ENCODE data around the gene TM4SF5. TPM values are rescaled to one million over a fixed set of nuclear protein-coding genes. Genes with fewer than 3 reads are reported as not detected.
A peak's percentile ranks its signal among the peaks of the same experiment; 100 is the strongest.

Gene TM4SF5
- total and polyA plus RNA-seq, 10 donors: not detected

DNA sequence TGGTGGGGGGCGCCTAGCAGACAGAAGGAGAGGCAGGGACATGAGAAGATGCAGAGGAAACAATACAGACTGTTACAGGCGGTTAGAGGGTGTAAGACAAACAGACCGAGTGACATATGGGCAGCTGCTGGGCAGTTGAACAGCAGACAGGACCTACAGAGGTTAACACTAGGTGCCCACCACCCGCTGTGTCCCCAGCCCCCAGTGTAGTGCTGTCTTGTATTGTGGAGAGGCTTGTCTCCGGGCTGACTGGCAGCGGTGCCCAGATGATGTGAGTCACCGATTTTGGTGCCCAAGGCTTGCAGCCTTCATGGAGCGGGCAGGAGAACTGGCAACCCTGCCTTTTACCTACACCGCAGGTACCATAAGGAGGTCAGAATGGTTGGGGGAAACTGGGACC, 29.6 kb upstream of the TM4SF5 start:
- TF ChIP-seq POLR2AphosphoS5 (IDR thresholded peaks at IDR 0.05) (no peak), POLR2A (IDR thresholded peaks at IDR 0.05) (no peak)
- TF ChIP-seq, protein P1, sequence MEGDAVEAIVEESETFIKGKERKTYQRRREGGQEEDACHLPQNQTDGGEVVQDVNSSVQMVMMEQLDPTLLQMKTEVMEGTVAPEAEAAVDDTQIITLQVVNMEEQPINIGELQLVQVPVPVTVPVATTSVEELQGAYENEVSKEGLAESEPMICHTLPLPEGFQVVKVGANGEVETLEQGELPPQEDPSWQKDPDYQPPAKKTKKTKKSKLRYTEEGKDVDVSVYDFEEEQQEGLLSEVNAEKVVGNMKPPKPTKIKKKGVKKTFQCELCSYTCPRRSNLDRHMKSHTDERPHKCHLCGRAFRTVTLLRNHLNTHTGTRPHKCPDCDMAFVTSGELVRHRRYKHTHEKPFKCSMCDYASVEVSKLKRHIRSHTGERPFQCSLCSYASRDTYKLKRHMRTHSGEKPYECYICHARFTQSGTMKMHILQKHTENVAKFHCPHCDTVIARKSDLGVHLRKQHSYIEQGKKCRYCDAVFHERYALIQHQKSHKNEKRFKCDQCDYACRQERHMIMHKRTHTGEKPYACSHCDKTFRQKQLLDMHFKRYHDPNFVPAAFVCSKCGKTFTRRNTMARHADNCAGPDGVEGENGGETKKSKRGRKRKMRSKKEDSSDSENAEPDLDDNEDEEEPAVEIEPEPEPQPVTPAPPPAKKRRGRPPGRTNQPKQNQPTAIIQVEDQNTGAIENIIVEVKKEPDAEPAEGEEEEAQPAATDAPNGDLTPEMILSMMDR (IDR thresholded peaks at IDR 0.05 in 8 of 11, conservative IDR thresholded peaks at IDR 0.05 in 3 of 11): no peak
- Histone ChIP-seq H3K36me3 (no peaks in the 10 kb centered on the region), H3K4me1 (peaks cover 0 to 50% (median 24%) of the 10 kb centered on the region in 6 donors), H3K27ac (no peak overlapping the region), H3K27me3 (replicated peaks in 1 of 7) (peaks cover 0 to 65% (median 3%) of the 10 kb centered on the region in 7 donors), H3K9me3 (no peaks in the 10 kb centered on the region), H3K4me3 (no peak overlapping the region)
- no peak for DNase-seq
- WGBS, 5 donors: 90 to 96% (median 93%) methylated on average over 9 of the region's 9 CpGs
- intact Hi-C loops (cut with DNase I; ENCODE audit: low total_unique reads): no loop called here

DNA sequence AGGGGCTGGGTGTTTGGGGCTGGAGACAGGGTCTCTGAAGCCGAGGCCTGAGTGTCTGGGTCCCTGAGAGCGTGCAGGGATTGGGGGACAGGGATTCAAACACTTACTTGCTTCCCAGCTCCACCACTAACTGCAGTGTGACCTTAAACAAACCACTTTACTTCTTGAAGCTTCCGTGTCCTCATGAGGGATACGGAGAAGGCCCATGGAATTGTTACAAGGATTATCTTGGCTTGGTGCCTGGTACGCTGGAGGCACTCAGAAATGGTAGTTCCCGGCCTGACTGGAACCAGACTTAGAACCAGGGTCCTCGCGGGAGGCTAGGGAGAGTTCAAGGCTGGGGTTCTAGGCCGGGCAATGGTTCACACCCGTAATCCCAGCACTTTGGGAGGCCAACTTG, 29.1 kb upstream of the TM4SF5 start:
- DNase-seq: no peak
- WGBS, 5 donors: 87 to 90% (median 88%) methylated on average over 9 to 10 of the region's 10 CpGs
- H3K27ac ChIP-seq: no peak overlapping the region
- H3K4me1 ChIP-seq: peaks cover 2 to 50% (median 27%) of the 10 kb centered on the region in 6 donors
- H3K9me3 ChIP-seq: no peaks in the 10 kb centered on the region
- intact Hi-C loops (cut with DNase I; ENCODE audit: low total_unique reads): no loop called here
- no peak overlapping the region for H3K4me3 ChIP-seq
- H3K36me3 ChIP-seq: no peaks in the 10 kb centered on the region
- TF ChIP-seq POLR2A (IDR thresholded peaks at IDR 0.05) (no peak), POLR2AphosphoS5 (IDR thresholded peaks at IDR 0.05) (no peak)
- TF ChIP-seq, protein P1 (IDR thresholded peaks at IDR 0.05 in 8 of 11, conservative IDR thresholded peaks at IDR 0.05 in 3 of 11): no peak
- peaks cover 0 to 65% (median 3%) of the 10 kb centered on the region in 7 donors for H3K27me3 ChIP-seq (replicated peaks in 1 of 7)

DNA sequence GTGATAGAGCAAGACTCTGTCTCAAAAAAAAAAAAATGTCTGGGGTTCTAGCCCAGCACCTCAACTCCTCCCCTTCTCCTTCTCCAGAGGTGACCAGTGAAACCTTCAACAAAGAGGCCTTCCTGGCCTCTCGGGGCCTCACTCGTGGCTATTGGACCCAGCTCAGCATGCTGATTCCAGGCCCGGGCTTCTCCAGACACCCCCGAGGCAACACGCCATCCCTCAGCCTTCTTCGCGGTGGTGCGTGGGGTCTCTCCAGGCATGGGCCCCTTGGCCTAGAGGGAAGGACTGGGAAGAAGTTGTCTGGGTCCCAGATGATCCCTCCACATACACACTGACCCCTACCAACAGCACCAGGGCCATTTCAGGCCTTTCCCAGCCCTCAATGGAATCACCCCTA, 28.5 kb upstream of the TM4SF5 start:
- Histone ChIP-seq H3K4me1 (peaks cover 5 to 50% (median 30%) of the 10 kb centered on the region in 6 donors), H3K4me3 (no peak overlapping the region), H3K27ac (no peak overlapping the region), H3K9me3 (no peaks in the 10 kb centered on the region), H3K36me3 (no peaks in the 10 kb centered on the region), H3K27me3 (replicated peaks in 1 of 7) (peaks cover 0 to 65% (median 3%) of the 10 kb centered on the region in 7 donors)
- no peak for DNase-seq
- intact Hi-C loops (cut with DNase I; ENCODE audit: low total_unique reads): no loop called here
- 89 to 97% (median 91%) methylated on average over 8 of the region's 8 CpGs for WGBS, 5 donors
- TF ChIP-seq POLR2A (IDR thresholded peaks at IDR 0.05): no peak
- TF ChIP-seq POLR2AphosphoS5 (IDR thresholded peaks at IDR 0.05): no peak
- TF ChIP-seq, protein P1 (IDR thresholded peaks at IDR 0.05 in 8 of 11, conservative IDR thresholded peaks at IDR 0.05 in 3 of 11): no peak

DNA sequence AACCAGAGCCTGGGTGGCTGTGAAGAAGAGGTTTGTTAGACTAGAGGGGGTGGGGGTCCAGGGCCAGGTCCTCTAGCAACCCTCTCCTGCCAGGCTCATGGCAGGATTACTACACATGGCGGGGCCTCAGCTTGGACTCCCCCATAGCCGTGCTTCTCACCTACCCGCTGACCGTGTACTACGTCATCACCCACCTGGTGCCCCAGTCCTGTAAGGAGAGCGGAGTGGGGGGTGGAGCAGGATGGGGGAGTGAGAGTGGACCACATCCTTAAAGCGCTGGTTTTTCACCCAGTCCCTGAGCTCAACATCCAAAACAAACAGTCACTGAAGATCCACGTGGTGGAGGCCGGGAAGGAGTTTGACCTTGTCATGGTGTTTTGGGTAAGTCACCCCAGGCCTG, 27.8 kb upstream of the TM4SF5 start:
- DNase-seq: peak; percentile 50
- H3K27ac ChIP-seq: no peak overlapping the region
- peaks cover 0 to 65% (median 3%) of the 10 kb centered on the region in 7 donors for H3K27me3 ChIP-seq (replicated peaks in 1 of 7)
- WGBS, 5 donors: 87 to 95% (median 92%) methylated on average over 9 of the region's 9 CpGs
- H3K4me3 ChIP-seq: no peak overlapping the region
- no peak for TF ChIP-seq POLR2A (IDR thresholded peaks at IDR 0.05)
- TF ChIP-seq, protein P1 (IDR thresholded peaks at IDR 0.05 in 8 of 11, conservative IDR thresholded peaks at IDR 0.05 in 3 of 11): no peak
- TF ChIP-seq POLR2AphosphoS5 (IDR thresholded peaks at IDR 0.05): no peak
- peaks cover 9 to 50% (median 28%) of the 10 kb centered on the region in 6 donors for H3K4me1 ChIP-seq
- intact Hi-C loops (cut with DNase I; ENCODE audit: low total_unique reads): no loop called here
- H3K36me3 ChIP-seq: no peaks in the 10 kb centered on the region
- H3K9me3 ChIP-seq: no peaks in the 10 kb centered on the region

Measured in spleen (tissue), 11 donors.